Measurements from ENCODE around the gene CEP164. TPM values are rescaled to one million over a fixed set of nuclear protein-coding genes. Genes with fewer than 3 reads are reported as not detected.

The CEP164 gene
- total and polyA plus RNA-seq, 9 of the 15 experiments (the other 6 are each of a cell fraction or from before 2014, with no cell fraction given), result 2.1 to 16.5 (median 10.4) TPM

- Histone ChIP-seq H3K27me3 (ENCODE audit: control insufficient read depth in 2 of 2, insufficient read depth in 2 of 2, low read length in 2 of 2) (no peaks in the 10 kb centered on the region), H3K4me2 (ENCODE audit: insufficient read depth, low read length) (no peak overlapping the region), H4K20me1 (replicated peaks; ENCODE audit: control insufficient read depth, insufficient read depth, low read length) (no peaks in the 10 kb centered on the region; the same call in 1 of the 2 replicates), H3K79me2 (ENCODE audit: control insufficient read depth, insufficient read depth, low read length) (no peaks in the 10 kb centered on the region), H3K4me3 (no peak overlapping the region), H3K9me3 (replicated peaks; ENCODE audit: control insufficient read depth, insufficient read depth, low read depth, low read length) (no peaks in the 10 kb centered on the region), H3K36me3 (ENCODE audit: control insufficient read depth, insufficient read depth, low read length) (no peaks in the 10 kb centered on the region), H2AFZ (ENCODE audit: low read depth, low read length) (no peak overlapping the region), H3K27ac (ENCODE audit: extremely low read depth, low read depth, low read length) (no peak overlapping the region), H3K4me1 (replicated peaks in 1 of 2; ENCODE audit: control insufficient read depth in 2 of 2, insufficient read depth in 2 of 2, low read length in 2 of 2) (no peaks in the 10 kb centered on the region), H3K9me1 (ENCODE audit: control insufficient read depth, insufficient read depth, low read length) (no peaks in the 10 kb centered on the region), H3K9ac (ENCODE audit: insufficient read depth in 1 of 2, low read depth in 2 of 2, low read length in 2 of 2) (no peak overlapping the region)
- ATAC-seq (no peak), FAIRE-seq (no peak), DNase-seq (ENCODE audit: extremely low read depth in 1 of 4, low spot score in 3 of 4) (no peak)
- BruUV-seq (replicated peaks), result no TSS peak
- intact Hi-C loops (cut with micrococcal nuclease) (no loop called here), in situ Hi-C loops (cut with MboI) (no loop called here)
- ChIA-PET POLR2A (interaction anchor here (1.1 kb wide), 1 partner anchor 9 kb away, joined by 3 read pairs; no protein-coding TSS in a partner anchor), CTCF (ENCODE audit: low intra/inter-chr PET ratio) (no interaction called here)
- 28% methylated on average over 1 of the region's 1 CpG for WGBS (ENCODE audit: insufficient coverage, low coverage, missing lambda C conversion rate)
- TF ChIP-seq TGIF2 (CRISPR knock-in tag; IDR thresholded peaks at IDR 0.05), result no peak
- TF ChIP-seq ZBTB12 (CRISPR knock-in tag; IDR thresholded peaks at IDR 0.05), result no peak
- peak; percentile 70 for TF ChIP-seq BHLHE40 (IDR thresholded peaks at IDR 0.05; ENCODE audit: low read length)
- TF ChIP-seq FOSL1 (tag; conservative IDR thresholded peaks at IDR 0.05), result 0 out of 2 replicates have a peak, but pooled peaks have one; percentile 38
These were observed 56.4 kb downstream of the CEP164 start for GRCh38 chr11:117384045-117384444.

- no peak overlapping the region for H3K4me3 ChIP-seq
- H3K4me1 ChIP-seq (replicated peaks in 1 of 2; ENCODE audit: control insufficient read depth in 2 of 2, insufficient read depth in 2 of 2, low read length in 2 of 2), result no peaks in the 10 kb centered on the region
- no peaks in the 10 kb centered on the region for H3K27me3 ChIP-seq (ENCODE audit: control insufficient read depth in 2 of 2, insufficient read depth in 2 of 2, low read length in 2 of 2)
- no peak for FAIRE-seq
- in situ Hi-C loops (cut with MboI), result no loop called here
- intact Hi-C loops (cut with micrococcal nuclease), result no loop called here
- H3K9me3 ChIP-seq (replicated peaks; ENCODE audit: control insufficient read depth, insufficient read depth, low read depth, low read length), result no peaks in the 10 kb centered on the region
- no peak for ATAC-seq
- no peak overlapping the region for H2AFZ ChIP-seq (ENCODE audit: low read depth, low read length)
- H3K27ac ChIP-seq (ENCODE audit: extremely low read depth, low read depth, low read length), result no peak overlapping the region
- H3K36me3 ChIP-seq (ENCODE audit: control insufficient read depth, insufficient read depth, low read length), result no peaks in the 10 kb centered on the region
- no peaks in the 10 kb centered on the region for H3K9me1 ChIP-seq (ENCODE audit: control insufficient read depth, insufficient read depth, low read length)
- ChIA-PET CTCF (ENCODE audit: low intra/inter-chr PET ratio) (no interaction called here), POLR2A (interaction anchor here (0.6 to 0.7 kb wide), 2 partner anchors 27 to 50 kb away, joined by 3 read pairs; no protein-coding TSS in a partner anchor)
- H4K20me1 ChIP-seq (replicated peaks; ENCODE audit: control insufficient read depth, insufficient read depth, low read length), result no peaks in the 10 kb centered on the region; the same call in 1 of the 2 replicates
- H3K79me2 ChIP-seq (ENCODE audit: control insufficient read depth, insufficient read depth, low read length), result no peaks in the 10 kb centered on the region
- BruUV-seq (replicated peaks), result no TSS peak
- 38% methylated on average over 3 of the region's 3 CpGs for WGBS (ENCODE audit: insufficient coverage, low coverage, missing lambda C conversion rate)
- no peak for DNase-seq (ENCODE audit: extremely low read depth in 1 of 4, low spot score in 3 of 4)
- no peak overlapping the region for H3K4me2 ChIP-seq (ENCODE audit: insufficient read depth, low read length)
- H3K9ac ChIP-seq (ENCODE audit: insufficient read depth in 1 of 2, low read depth in 2 of 2, low read length in 2 of 2), result no peak overlapping the region
- TF ChIP-seq JUN (IDR thresholded peaks at IDR 0.05; ENCODE audit: borderline replicate concordance, low read depth, low read length), result no peak
- TF ChIP-seq JUN (CRISPR knock-in tag; IDR thresholded peaks at IDR 0.05; ENCODE audit: borderline replicate concordance), result no peak
- TF ChIP-seq ATF7 (IDR thresholded peaks at IDR 0.05), result no peak
- no peak for TF ChIP-seq SIN3B (IDR thresholded peaks at IDR 0.05; ENCODE audit: low read depth)
- TF ChIP-seq HEY1 (CRISPR knock-in tag; IDR thresholded peaks at IDR 0.05; ENCODE audit: borderline replicate concordance), result no peak
- TF ChIP-seq HCFC1 (IDR thresholded peaks at IDR 0.05; ENCODE audit: low read depth, low read length), result no peak
- no peak for TF ChIP-seq NFIX (CRISPR knock-in tag; IDR thresholded peaks at IDR 0.05; ENCODE audit: low read depth)
- TF ChIP-seq ZNF274 (IDR thresholded peaks at IDR 0.05; ENCODE audit: borderline replicate concordance, low read depth, low read length), result no peak
- TF ChIP-seq EZH2 (IDR thresholded peaks at IDR 0.05; ENCODE audit: borderline replicate concordance, low read depth, low read length), result no peak
- TF ChIP-seq TCF7L2 (IDR thresholded peaks at IDR 0.05; ENCODE audit: low read depth, low read length), result no peak
- no peak for TF ChIP-seq HMBOX1 (IDR thresholded peaks at IDR 0.05)
- no peak for TF ChIP-seq ZNF76 (CRISPR knock-in tag; IDR thresholded peaks at IDR 0.05; ENCODE audit: borderline replicate concordance)
- no peak for TF ChIP-seq BCOR (IDR thresholded peaks at IDR 0.05)
These were observed 57.8 kb downstream of the CEP164 start for GRCh38 chr11:117385471-117385870.
